Peyer's patch (tissue), 4 donors: ENCODE results near the gene LRP6. TPM values are rescaled to one million over a fixed set of nuclear protein-coding genes. Genes with fewer than 3 reads are reported as not detected.

ENCODE experiments used
- DNase-seq, 3 donors: peaks; one replicate each; pipeline ENCODE4 v3.0.0-alpha.2; 2017 to 2019
- H3K27ac ChIP-seq, 4 donors: fragments of 200-600 bp; sonication (generic); one replicate each; pipeline ENCODE4 v1.5.1; 2016 to 2019
- H3K27me3 ChIP-seq, 2 donors: fragments of 200-600 bp; sonication (generic); one replicate each; pipeline ENCODE4 v1.5.1; 2019
- H3K36me3 ChIP-seq, 3 donors: fragments of 200-600 bp; sonication (generic); one replicate each; pipeline ENCODE4 v1.5.1; 2016 to 2019
- H3K4me1 ChIP-seq, 4 donors: fragments of 200-600 bp; sonication (generic); one replicate each; pipeline ENCODE4 v1.5.1; 2016 to 2019
- H3K4me3 ChIP-seq, 4 donors: fragments of 200-600 bp; sonication (generic); 1 replicate in 3 of 4; 2 replicates in 1 of 4; pipeline ENCODE4 v1.5.1; 2016 to 2019; ENCODE audit warnings: mild to moderate bottlenecking in 1 of 4
- H3K9me3 ChIP-seq, 4 donors: fragments of 200-600 bp; sonication (generic); one replicate each; pipeline ENCODE4 v1.5.1; 2016 to 2019; ENCODE audit warnings: mild to moderate bottlenecking in 1 of 4
- POLR2A ChIP-seq, 2 donors: fragments of 450-650 bp; IDR thresholded peaks; one replicate each; pipeline ENCODE4 v1.5.1; 2017; ENCODE audit warnings: antibody characterized with exemption in 2 of 2, mild to moderate bottlenecking in 2 of 2, moderate library complexity in 2 of 2
- total RNA-seq, 4 donors: library from RNA; depleted of rRNA; stranded (reverse); fragments of >200 nt; gene quantifications; one replicate each; pipeline ENCODE4 v1.1.0, GENCODE V29; 2016
- TF ChIP-seq, protein P1 (sequence below), 6 experiments: fragments of 450-650 bp in 4 of 6; fragments of 200-600 bp in 2 of 6; sonication (generic) in 1 of 6; IDR thresholded peaks; one replicate each; pipeline ENCODE4 v1.5.1; 2017 to 2019; ENCODE audit warnings: antibody characterized with exemption in 6 of 6, mild to moderate bottlenecking in 3 of 6, moderate library complexity in 1 of 6

Gene LRP6
- total RNA-seq, 4 donors from 2014 or later = 27.3 to 78.4 (median 56.2) TPM

DNA sequence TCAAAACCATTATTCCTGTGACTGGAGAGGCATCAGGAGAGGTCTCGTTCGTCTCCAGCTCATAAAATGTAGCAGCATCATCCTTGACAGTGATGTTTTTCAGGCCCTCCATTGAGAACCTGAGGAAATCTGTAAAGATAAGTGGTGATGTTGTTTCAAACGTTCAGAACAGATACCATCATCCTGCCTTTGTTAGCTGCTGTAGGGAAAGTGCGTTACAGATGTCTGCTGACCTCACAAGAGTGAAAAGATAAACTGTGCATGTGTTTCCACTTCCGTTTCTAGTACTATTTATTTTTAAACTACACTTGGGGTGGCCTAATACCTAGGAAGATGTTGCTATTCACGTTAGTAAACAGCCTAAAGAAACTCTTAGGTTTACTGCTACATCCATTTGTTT is 167.7 kb downstream of the LRP6 start:
- no peak for DNase-seq

DNA sequence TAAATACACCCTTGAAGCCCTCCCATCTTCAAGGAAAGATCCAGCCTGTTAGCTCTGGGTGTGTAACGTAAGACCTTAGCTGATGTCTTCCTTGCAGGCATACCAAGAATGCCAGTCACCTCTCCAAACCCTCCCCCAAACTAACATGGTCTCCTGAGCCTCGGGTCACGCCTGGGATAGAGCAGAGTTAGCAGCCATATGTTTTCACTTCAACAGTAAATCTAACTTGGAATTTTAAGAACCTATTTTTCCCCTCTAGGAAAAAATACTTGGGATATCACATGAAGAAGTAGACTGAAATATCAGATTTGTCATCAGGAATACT is 168.2 kb downstream of the LRP6 start:
- DNase-seq = no peak
- no peaks in the 10 kb centered on the region for H3K9me3 ChIP-seq
- H3K27ac ChIP-seq = no peak overlapping the region
- H3K4me1 ChIP-seq = no peaks in the 10 kb centered on the region
- peaks cover 0 to 42% (median 0%) of the 10 kb centered on the region in 3 donors for H3K36me3 ChIP-seq
- H3K27me3 ChIP-seq = no peaks in the 10 kb centered on the region
- TF ChIP-seq, protein P1, sequence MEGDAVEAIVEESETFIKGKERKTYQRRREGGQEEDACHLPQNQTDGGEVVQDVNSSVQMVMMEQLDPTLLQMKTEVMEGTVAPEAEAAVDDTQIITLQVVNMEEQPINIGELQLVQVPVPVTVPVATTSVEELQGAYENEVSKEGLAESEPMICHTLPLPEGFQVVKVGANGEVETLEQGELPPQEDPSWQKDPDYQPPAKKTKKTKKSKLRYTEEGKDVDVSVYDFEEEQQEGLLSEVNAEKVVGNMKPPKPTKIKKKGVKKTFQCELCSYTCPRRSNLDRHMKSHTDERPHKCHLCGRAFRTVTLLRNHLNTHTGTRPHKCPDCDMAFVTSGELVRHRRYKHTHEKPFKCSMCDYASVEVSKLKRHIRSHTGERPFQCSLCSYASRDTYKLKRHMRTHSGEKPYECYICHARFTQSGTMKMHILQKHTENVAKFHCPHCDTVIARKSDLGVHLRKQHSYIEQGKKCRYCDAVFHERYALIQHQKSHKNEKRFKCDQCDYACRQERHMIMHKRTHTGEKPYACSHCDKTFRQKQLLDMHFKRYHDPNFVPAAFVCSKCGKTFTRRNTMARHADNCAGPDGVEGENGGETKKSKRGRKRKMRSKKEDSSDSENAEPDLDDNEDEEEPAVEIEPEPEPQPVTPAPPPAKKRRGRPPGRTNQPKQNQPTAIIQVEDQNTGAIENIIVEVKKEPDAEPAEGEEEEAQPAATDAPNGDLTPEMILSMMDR (IDR thresholded peaks at IDR 0.05) = no peak
- no peak for TF ChIP-seq POLR2A (IDR thresholded peaks at IDR 0.05)
- no peak overlapping the region for H3K4me3 ChIP-seq

More for the DNA sequence above, 167.7 kb downstream of the LRP6 start:
- H3K27ac ChIP-seq = no peak overlapping the region
- H3K4me3 ChIP-seq = no peak overlapping the region
- no peaks in the 10 kb centered on the region for H3K4me1 ChIP-seq
- no peaks in the 10 kb centered on the region for H3K9me3 ChIP-seq
- H3K27me3 ChIP-seq = no peaks in the 10 kb centered on the region
- H3K36me3 ChIP-seq = peaks cover 0 to 42% (median 0%) of the 10 kb centered on the region in 3 donors
- TF ChIP-seq, protein P1 (IDR thresholded peaks at IDR 0.05) = no peak
- no peak for TF ChIP-seq POLR2A (IDR thresholded peaks at IDR 0.05)

GRCh38 chr12:12097891-12098690 is 168.8 kb downstream of the LRP6 start:
- Histone ChIP-seq H3K27me3 (no peaks in the 10 kb centered on the region), H3K9me3 (no peaks in the 10 kb centered on the region), H3K27ac (no peak overlapping the region), H3K4me3 (no peak overlapping the region), H3K4me1 (no peaks in the 10 kb centered on the region), H3K36me3 (peaks cover 0 to 39% (median 0%) of the 10 kb centered on the region in 3 donors)
- DNase-seq = no peak
- TF ChIP-seq, protein P1 (IDR thresholded peaks at IDR 0.05) = no peak

- Histone ChIP-seq H3K4me3 (no peak overlapping the region), H3K36me3 (peaks cover 0 to 39% (median 0%) of the 10 kb centered on the region in 3 donors), H3K9me3 (no peaks in the 10 kb centered on the region), H3K27me3 (no peaks in the 10 kb centered on the region), H3K27ac (no peak overlapping the region), H3K4me1 (no peaks in the 10 kb centered on the region)
- DNase-seq = no peak
- no peak for TF ChIP-seq POLR2A (IDR thresholded peaks at IDR 0.05)
- TF ChIP-seq, protein P1 (IDR thresholded peaks at IDR 0.05) = no peak
Observed at GRCh38 chr12:12095021-12095420, 171.8 kb downstream of the LRP6 start.

DNA sequence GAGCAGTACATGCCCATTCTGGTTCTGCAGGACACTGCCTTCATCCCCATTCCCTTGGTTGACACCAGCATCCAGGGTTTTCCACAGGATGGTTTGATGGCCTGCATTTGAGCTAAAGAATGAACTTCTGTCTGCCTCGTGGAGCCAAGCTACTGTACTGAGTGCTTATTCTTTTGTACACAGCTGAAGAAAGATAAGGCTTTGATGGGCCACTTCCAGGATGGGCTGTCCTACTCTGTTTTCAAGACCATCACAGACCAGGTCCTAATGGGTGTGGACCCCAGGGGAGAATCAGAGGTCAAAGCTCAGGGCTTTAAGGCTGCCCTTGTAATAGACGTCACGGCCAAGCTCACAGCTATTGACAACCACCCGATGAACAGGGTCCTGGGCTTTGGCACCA is 172.4 kb downstream of the LRP6 start:
- Histone ChIP-seq H3K36me3 (peaks cover 0 to 39% (median 0%) of the 10 kb centered on the region in 3 donors), H3K27me3 (no peaks in the 10 kb centered on the region), H3K9me3 (no peaks in the 10 kb centered on the region), H3K4me3 (no peak overlapping the region), H3K27ac (no peak overlapping the region), H3K4me1 (no peaks in the 10 kb centered on the region)
- DNase-seq = no peak
- TF ChIP-seq POLR2A (IDR thresholded peaks at IDR 0.05) = no peak
- TF ChIP-seq, protein P1 (IDR thresholded peaks at IDR 0.05) = no peak
